Breast epithelium (tissue), 4 donors: ENCODE measurements around the gene AK9. TPM values are rescaled to one million over a fixed set of nuclear protein-coding genes. Genes with fewer than 3 reads are reported as not detected.

ENCODE experiments used
- DNase-seq, 2 donors: peaks; one replicate each; pipeline ENCODE4 v3.0.0-alpha.2; 2019; ENCODE audit warnings: low spot score in 2 of 2
- H3K27ac ChIP-seq, 2 donors: fragments of 200-600 bp; sonication (generic) in 1 of 2; one replicate each; pipeline ENCODE4 v1.5.1; 2016 to 2019; ENCODE audit warnings: mild to moderate bottlenecking in 1 of 2
- H3K27me3 ChIP-seq, 2 donors: fragments of 200-600 bp; sonication (generic) in 1 of 2; one replicate each; pipeline versions ENCODE4 v1.5.1 to v1.6.0; 2017 to 2019; ENCODE audit warnings: control low read depth in 1 of 2, mild to moderate bottlenecking in 1 of 2
- H3K36me3 ChIP-seq: fragments of 200-600 bp; one replicate; pipeline ENCODE4 v1.5.1; 2019
- H3K4me1 ChIP-seq, 2 donors: fragments of 200-600 bp; sonication (generic); one replicate each; pipeline ENCODE4 v1.5.1; 2016 to 2019; ENCODE audit warnings: control low read depth in 1 of 2
- H3K4me3 ChIP-seq, 3 donors: fragments of 200-600 bp; sonication (generic); 1 replicate in 2 of 3; 2 replicates in 1 of 3; pipeline ENCODE4 v1.5.1; 2016 to 2019; ENCODE audit warnings: mild to moderate bottlenecking in 3 of 3, moderate library complexity in 2 of 3
- H3K9me3 ChIP-seq, 2 donors: fragments of 200-600 bp; sonication (generic) in 1 of 2; one replicate each; pipeline ENCODE4 v1.5.1; 2016 to 2019; ENCODE audit warnings: control low read depth in 1 of 2
- POLR2A ChIP-seq: fragments of 450-650 bp; IDR thresholded peaks from one replicate; pipeline ENCODE4 v1.6.1; 2016; ENCODE audit warnings: antibody characterized with exemption, mild to moderate bottlenecking, moderate library complexity
- POLR2AphosphoS5 ChIP-seq, 3 donors: sonication (generic); formaldehyde crosslinking; IDR thresholded peaks; one replicate each; pipeline ENCODE4 v1.6.1; 2017; ENCODE audit warnings: antibody characterized with exemption in 3 of 3
- intact Hi-C: fragments of 100-400 bp; cut with DNase I; formaldehyde crosslinking; loops from one replicate; pipeline ENCODE4 v1.15.1; 2023; ENCODE audit warnings: low total_unique reads
- total RNA-seq, 3 donors: library from RNA; depleted of rRNA; stranded (reverse); fragments of >200 nt; gene quantifications; one replicate each; pipeline ENCODE4 v1.1.0, GENCODE V29; 2016
- TF ChIP-seq, protein P1 (sequence below), 3 donors: fragments of 450-650 bp; IDR thresholded peaks; one replicate each; pipeline ENCODE4 v1.5.1; 2016 to 2017; ENCODE audit warnings: antibody characterized with exemption in 3 of 3, mild to moderate bottlenecking in 3 of 3, moderate library complexity in 3 of 3

AK9 gene
- total RNA-seq, 3 donors from 2014 or later: 8.8 to 23.9 (median 20.0) TPM

DNA sequence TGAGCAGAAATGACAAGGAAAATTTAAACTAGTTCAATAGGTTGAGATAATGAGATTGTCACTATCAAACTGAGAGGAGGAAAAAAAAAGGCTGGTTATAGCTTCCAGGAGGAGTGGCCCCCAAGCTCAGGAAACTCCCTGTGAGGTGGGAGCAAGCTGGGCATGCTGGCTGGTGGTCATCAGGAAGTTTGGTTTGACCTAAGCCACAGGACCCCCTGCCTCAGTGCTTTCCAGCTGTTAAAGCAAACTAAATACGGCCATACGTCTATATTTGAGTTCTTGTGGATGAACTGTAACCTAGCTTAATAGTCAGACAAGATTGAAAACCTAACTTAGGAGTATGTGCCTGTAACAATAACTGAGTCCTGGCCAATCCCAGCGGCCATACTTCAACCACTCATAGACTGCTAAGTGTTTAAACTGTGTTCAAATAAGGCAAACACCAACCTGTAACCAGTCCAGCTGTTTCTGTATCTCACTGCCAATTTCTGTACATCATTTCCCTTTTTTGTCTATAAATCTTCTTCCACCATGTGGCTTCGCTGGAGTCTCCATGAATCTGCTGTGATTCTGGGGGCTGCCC is 183.4 kb downstream of the AK9 start:
- H3K9me3 ChIP-seq: no peaks in the 10 kb centered on the region
- no peak overlapping the region for H3K4me3 ChIP-seq
- intact Hi-C loops: no loop called here
- TF ChIP-seq, protein P1, sequence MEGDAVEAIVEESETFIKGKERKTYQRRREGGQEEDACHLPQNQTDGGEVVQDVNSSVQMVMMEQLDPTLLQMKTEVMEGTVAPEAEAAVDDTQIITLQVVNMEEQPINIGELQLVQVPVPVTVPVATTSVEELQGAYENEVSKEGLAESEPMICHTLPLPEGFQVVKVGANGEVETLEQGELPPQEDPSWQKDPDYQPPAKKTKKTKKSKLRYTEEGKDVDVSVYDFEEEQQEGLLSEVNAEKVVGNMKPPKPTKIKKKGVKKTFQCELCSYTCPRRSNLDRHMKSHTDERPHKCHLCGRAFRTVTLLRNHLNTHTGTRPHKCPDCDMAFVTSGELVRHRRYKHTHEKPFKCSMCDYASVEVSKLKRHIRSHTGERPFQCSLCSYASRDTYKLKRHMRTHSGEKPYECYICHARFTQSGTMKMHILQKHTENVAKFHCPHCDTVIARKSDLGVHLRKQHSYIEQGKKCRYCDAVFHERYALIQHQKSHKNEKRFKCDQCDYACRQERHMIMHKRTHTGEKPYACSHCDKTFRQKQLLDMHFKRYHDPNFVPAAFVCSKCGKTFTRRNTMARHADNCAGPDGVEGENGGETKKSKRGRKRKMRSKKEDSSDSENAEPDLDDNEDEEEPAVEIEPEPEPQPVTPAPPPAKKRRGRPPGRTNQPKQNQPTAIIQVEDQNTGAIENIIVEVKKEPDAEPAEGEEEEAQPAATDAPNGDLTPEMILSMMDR (IDR thresholded peaks at IDR 0.05): no peak
- no peak for TF ChIP-seq POLR2A
- no peaks in the 10 kb centered on the region for H3K4me1 ChIP-seq
- no peak overlapping the region for H3K27ac ChIP-seq
- DNase-seq: no peak
- H3K36me3 ChIP-seq: no peaks in the 10 kb centered on the region
- no peaks in the 10 kb centered on the region for H3K27me3 ChIP-seq

DNA sequence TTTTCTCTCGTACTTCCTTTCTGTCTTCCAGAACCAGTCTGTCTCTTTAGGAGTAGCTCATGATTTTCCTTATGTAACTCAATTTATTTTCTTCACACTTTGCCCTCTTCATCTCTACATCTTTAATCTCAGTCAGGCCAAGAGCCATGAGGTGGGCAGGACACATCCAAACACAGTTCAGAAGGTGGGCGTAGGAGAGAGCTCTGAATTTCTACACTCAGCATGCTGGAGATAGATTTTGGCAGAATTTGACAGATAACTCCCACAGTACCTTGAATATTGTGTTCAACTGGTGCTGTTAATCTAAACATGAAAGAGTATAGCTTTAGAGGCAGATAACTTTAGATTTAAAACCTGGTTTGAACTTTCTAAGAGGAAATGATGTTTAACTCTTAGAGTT is 184.2 kb downstream of the AK9 start:
- no peaks in the 10 kb centered on the region for H3K9me3 ChIP-seq
- H3K27me3 ChIP-seq: no peaks in the 10 kb centered on the region
- H3K4me3 ChIP-seq: no peak overlapping the region
- DNase-seq: no peak
- no peaks in the 10 kb centered on the region for H3K36me3 ChIP-seq
- no peak overlapping the region for H3K27ac ChIP-seq
- no peaks in the 10 kb centered on the region for H3K4me1 ChIP-seq
- TF ChIP-seq, protein P1 (IDR thresholded peaks at IDR 0.05): no peak
- TF ChIP-seq POLR2AphosphoS5 (IDR thresholded peaks at IDR 0.05) (no peak), POLR2A (no peak)
- intact Hi-C loops: no loop called here

DNA sequence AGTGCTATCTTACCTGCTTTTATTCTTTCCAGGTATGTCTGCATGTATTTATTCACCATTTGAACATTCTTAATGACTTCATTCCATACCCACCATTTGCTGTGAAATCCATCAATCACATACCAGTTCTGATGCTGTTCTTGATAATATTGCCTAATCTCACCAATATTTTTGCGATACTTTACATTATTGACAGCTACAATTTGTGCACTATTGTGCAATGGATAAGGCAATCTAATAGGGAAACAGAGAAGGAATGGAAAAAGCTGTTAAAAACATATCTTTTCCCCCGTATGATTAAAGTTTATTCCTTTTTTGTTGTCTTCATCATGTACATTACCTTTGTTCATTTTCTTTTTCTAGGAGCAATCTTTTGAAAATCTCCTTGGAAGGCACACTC is 184.7 kb downstream of the AK9 start:
- no peaks in the 10 kb centered on the region for H3K4me1 ChIP-seq
- TF ChIP-seq POLR2A: no peak
- no peak for TF ChIP-seq POLR2AphosphoS5 (IDR thresholded peaks at IDR 0.05)
- intact Hi-C loops: no loop called here
- H3K36me3 ChIP-seq: no peaks in the 10 kb centered on the region
- no peak for DNase-seq
- no peaks in the 10 kb centered on the region for H3K27me3 ChIP-seq
- H3K4me3 ChIP-seq: no peak overlapping the region
- no peak overlapping the region for H3K27ac ChIP-seq
- no peaks in the 10 kb centered on the region for H3K9me3 ChIP-seq

DNA sequence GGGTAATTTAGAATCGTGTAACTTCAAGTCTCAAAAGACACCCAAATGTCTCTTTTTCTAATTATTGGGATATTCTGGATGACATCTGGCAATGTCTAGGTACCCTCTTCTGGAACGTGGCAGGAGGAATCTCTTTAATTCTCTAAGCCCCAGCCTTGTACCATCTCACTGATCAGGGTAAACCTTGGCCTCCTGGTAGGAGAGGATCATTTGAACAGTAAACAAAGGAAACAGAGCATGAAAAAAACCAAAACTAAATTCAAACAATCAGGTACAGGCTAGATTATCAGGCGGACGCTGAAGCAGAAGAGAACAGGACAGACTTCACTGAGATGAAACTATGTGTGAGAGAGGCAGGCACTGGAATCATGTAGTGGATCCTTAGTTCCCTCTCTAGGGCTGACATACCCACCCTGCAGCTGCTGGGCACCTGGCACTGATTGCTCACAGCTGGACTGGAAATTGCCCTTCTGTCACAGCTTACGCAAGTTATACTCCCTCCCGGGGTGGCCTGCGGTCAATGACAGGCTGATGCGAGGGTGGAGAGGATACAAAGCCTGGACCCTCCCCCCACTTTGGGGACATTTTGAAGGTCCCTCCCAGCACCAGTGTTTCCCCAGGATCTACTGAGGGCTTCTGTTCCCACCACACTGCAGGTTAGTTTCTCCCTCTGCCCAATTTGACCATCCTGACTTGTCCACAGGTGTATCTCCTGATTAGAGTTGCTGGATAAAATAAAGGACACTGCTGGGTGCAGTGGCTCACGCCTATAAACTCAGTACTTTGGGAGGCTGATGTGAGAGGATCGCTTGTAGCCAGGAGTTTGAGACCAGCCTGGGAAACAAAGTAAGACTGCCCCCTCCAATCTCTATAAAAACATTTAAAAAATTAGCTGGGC is 187.4 kb downstream of the AK9 start:
- intact Hi-C loops: no loop called here
- H3K9me3 ChIP-seq: no peaks in the 10 kb centered on the region

DNA sequence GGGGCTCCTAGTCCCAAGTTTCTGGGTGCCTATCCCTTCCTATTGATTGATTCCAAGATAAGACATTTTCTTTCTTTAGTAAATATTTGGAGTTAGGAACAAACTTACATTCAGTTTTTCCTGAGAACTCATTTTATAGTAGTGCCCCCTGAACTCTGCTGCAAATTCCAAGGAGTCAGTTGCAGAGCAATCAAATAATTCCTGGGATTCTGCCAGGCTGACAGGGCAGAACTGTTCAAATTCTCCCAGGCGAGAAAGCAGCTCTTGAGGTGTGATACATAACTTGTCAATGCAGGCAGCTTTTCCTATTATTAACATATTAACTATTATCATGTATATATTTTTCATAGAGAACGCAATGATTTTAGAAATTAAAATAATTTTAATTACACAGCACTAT is 192.1 kb downstream of the AK9 start:
- Histone ChIP-seq H3K9me3 (no peaks in the 10 kb centered on the region), H3K4me3 (no peak overlapping the region), H3K4me1 (no peaks in the 10 kb centered on the region), H3K27ac (no peak overlapping the region), H3K27me3 (no peaks in the 10 kb centered on the region), H3K36me3 (no peaks in the 10 kb centered on the region)
- DNase-seq: no peak
- TF ChIP-seq, protein P1 (IDR thresholded peaks at IDR 0.05): no peak
- TF ChIP-seq POLR2AphosphoS5 (IDR thresholded peaks at IDR 0.05): no peak
- no peak for TF ChIP-seq POLR2A
- intact Hi-C loops: no loop called here

More for the DNA sequence above, 187.4 kb downstream of the AK9 start:
- Histone ChIP-seq H3K4me3 (no peak overlapping the region), H3K4me1 (no peaks in the 10 kb centered on the region), H3K36me3 (no peaks in the 10 kb centered on the region), H3K27me3 (no peaks in the 10 kb centered on the region), H3K27ac (no peak overlapping the region)
- no peak for DNase-seq
- TF ChIP-seq, protein P1 (IDR thresholded peaks at IDR 0.05): no peak
- TF ChIP-seq POLR2AphosphoS5 (IDR thresholded peaks at IDR 0.05): no peak
- TF ChIP-seq POLR2A: no peak
